Coronary artery (tissue), 2 donors: ENCODE data around the gene TAGLN2.
A peak's percentile ranks its signal among the peaks of the same experiment; 100 is the strongest.

Experiments
- DNase-seq: peaks from one replicate; pipeline ENCODE4 v3.0.0-alpha.2; 2017; ENCODE audit warnings: low spot score
- H3K27ac ChIP-seq, 2 donors: fragments of 200-600 bp; sonication (generic); one replicate each; pipeline ENCODE4 v1.5.1; 2016 to 2019
- H3K4me3 ChIP-seq: fragments of 200-600 bp; sonication (generic); 2 replicates; pipeline ENCODE4 v1.5.1; 2016; ENCODE audit warnings: mild to moderate bottlenecking, moderate library complexity
- TF ChIP-seq, protein P1 (sequence below): fragments of 200-600 bp; sonication (generic); IDR thresholded peaks from one replicate; pipeline ENCODE4 v1.5.1; 2019; ENCODE audit warnings: antibody characterized with exemption

TAGLN2 gene

GRCh38 chr1:159949981-159950381 is 24.7 kb upstream of the TAGLN2 start:
- no peak overlapping the region for H3K27ac ChIP-seq
- TF ChIP-seq, protein P1, sequence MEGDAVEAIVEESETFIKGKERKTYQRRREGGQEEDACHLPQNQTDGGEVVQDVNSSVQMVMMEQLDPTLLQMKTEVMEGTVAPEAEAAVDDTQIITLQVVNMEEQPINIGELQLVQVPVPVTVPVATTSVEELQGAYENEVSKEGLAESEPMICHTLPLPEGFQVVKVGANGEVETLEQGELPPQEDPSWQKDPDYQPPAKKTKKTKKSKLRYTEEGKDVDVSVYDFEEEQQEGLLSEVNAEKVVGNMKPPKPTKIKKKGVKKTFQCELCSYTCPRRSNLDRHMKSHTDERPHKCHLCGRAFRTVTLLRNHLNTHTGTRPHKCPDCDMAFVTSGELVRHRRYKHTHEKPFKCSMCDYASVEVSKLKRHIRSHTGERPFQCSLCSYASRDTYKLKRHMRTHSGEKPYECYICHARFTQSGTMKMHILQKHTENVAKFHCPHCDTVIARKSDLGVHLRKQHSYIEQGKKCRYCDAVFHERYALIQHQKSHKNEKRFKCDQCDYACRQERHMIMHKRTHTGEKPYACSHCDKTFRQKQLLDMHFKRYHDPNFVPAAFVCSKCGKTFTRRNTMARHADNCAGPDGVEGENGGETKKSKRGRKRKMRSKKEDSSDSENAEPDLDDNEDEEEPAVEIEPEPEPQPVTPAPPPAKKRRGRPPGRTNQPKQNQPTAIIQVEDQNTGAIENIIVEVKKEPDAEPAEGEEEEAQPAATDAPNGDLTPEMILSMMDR: no peak
- DNase-seq: peak; percentile 64
- no peak overlapping the region for H3K4me3 ChIP-seq

- TF ChIP-seq, protein P1: no peak
- no peak overlapping the region for H3K4me3 ChIP-seq
- no peak overlapping the region for H3K27ac ChIP-seq
- DNase-seq: peak; percentile 31
These were observed 23.8 kb upstream of the TAGLN2 start for GRCh38 chr1:159949123-159949522.

DNA sequence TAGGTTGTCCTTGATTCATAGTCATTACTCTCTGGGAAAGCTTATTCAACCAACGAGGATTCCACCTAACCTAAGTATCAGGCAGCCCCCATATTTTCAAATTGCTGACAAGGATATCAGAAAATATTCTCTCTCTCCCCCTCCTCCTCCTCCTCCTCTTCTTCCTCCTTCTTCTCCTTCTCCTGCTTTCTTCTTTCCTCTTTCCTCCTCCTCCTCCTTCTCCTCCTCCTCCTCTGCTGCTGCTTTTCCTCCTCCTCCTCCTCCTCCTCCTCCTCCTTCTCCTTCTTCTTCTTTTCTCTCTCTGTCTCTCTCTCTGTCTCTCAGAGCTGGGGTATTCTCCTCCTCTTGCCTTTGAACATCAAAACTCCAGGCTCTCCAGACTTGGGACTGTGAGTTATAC is 22.6 kb upstream of the TAGLN2 start:
- Histone ChIP-seq H3K27ac (no peak overlapping the region), H3K4me3 (no peak overlapping the region)
- DNase-seq: no peak
- TF ChIP-seq, protein P1: no peak

DNA sequence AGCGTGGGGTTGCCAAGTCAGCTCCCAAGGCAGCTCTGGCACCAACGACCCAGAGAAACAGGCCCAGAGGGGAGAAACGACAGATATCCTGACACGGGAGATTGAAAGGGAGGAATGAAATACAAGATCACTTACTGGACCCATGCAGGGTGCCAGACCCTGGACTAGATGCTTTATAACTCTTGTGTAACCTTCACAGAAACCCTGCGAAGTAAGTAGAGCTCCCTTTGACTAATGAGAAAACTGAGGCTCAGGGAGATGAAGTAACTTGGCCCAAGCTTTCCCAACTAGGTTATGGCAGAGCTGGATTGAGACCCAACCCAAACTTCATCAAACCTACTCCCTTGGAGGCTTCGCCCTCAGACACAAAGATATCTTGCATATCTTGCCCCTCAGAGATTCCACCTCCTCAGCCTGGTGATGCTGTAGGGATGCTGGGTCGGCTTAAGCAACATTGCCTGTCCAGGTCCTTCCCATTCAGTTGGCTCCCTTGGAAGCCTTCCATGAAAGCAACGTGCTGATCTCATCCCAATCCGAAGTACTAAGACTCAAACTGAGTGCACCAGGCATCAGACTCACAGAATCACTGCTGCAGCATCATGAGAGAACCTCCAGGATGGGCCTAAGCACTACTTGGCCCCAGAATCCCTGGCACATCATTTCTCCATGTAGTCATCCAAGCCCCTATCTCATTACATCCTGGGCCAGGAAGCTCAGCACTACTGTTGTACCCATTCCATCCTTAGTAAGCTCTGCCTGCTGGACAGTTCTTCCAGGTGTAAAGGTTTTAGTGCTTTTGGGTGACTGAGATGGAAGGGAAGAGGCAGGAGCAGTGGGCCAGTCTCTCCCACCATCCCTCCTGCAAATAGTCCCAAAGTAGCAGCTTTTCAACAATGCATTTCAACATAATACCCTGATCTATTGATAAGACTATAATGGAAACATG is 21.2 kb upstream of the TAGLN2 start:
- TF ChIP-seq, protein P1: no peak
- peak; percentile 64 for DNase-seq
- H3K27ac ChIP-seq: no peak overlapping the region
- peak overlapping the region; percentile 62 for H3K4me3 ChIP-seq

DNA sequence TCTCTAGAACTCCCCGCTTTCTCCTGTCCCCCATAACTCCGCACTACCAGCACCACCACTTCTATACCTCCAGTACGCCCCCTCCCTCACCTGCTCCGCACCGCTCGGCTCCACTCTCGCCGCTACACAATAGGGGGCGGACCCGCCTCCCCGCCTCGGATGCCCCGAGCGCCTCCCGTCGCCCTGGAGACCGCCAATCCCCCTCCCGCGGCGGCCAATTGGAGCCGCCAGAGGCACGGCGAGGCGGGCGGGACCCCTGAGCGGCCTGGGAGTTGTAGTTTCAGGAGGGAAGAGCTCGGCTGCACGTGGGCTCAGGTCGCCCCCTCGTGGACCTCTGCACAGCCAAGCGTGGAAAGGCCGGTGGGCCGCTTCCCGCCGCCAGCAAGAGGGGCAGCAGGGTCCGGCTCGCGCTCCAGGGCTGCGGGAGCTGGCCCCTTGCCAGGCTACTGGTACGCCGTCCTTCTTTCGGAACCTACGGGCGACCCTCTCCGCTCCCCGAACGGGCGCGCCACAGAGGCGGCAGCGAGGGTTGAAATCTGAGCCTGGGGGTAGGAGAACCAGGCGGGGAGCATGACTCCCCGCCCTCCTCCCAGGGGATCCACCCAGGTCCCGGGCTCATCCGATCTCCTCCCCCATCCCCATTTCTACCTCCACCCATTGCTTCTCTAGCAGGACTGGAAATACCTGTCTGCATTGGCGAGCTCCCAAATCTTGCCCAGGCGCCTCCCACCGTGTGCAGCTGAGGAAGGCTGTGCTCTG is 20.4 kb upstream of the TAGLN2 start, which contains the start of gene IGSF9:
Gene IGSF9, minus strand, starts transcription at position 131 of the 759 bp plus-strand sequence. CDS start 2,159 bp downstream, outside the sequence.
- peak; percentile 78 for DNase-seq
- Histone ChIP-seq H3K27ac (no peak within 1 kb of the TSS), H3K4me3 (peak within 1 kb of the TSS; percentile 62)
- TF ChIP-seq, protein P1: peak; percentile 31

DNA sequence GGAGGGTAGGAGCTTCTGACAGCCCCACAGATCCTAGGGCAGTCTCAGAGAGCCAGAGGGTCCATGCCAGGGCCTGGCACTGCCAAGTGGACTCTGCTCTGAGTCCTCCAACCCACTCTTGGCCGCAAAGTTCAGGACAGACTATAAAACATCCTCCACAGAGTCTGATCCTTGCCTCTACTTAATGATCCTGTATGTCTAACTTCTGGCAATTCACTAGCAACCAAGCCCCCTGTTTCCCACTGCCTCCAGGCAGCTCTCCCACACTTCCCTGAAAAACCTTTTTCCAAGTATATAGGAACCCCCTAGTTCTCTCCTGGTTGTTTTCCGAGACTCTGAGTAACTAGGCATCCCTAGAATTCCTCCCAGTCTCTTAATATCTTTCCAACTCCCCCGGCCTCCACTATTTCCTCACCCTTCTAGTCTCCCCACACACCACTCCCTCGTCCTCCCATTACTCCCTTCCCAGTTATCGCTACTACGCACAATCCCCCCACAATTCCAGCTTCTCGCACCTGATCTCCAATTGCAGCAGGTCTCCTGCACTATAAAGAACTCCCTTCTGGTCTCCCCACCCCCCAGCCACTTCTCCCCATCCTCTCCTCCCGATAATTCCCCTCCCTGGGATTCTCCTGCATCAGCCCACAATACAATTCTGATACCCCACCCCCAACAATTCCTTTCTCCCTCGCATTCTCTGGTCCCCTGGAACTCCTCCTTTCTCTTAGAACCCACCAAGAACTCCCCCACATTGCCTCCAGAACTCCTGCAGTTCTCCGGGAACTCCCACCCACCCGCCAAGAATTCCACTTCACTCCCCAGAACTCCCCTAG is 19.5 kb upstream of the TAGLN2 start:
- Histone ChIP-seq H3K27ac (no peak overlapping the region), H3K4me3 (peak overlapping the region; percentile 62)
- DNase-seq: peak; percentile 35
- TF ChIP-seq, protein P1: no peak
